Epithelial cell of proximal tubule (primary cell): ENCODE data around the gene KRT80. TPM values are rescaled to one million over a fixed set of nuclear protein-coding genes. Genes with fewer than 3 reads are reported as not detected.

Experiments
- DNase-seq: peaks from one replicate; pipeline ENCODE4 v3.0.0-alpha.2; 2011; ENCODE audit warnings: low read depth
- H3K4me3 ChIP-seq: 2 replicates; pipeline ENCODE4 v1.5.1; 2011; ENCODE audit warnings: low read depth, mild to moderate bottlenecking, low read length
- CTCF ChIP-seq: conservative IDR thresholded peaks from 2 replicates; pipeline ENCODE4 v1.5.1; 2012; ENCODE audit warnings: low read depth, mild to moderate bottlenecking, low read length
- total RNA-seq: library from RNA; depleted of rRNA; stranded (reverse); fragments of >200 nt; gene quantifications from 2 replicates; pipeline ENCODE4 v1.2.3, GENCODE V29; 2015

KRT80 gene
- total RNA-seq, 1 donor from 2014 or later, result 18.0 TPM

- DNase-seq, result no peak
- no peak for TF ChIP-seq CTCF
- no peak overlapping the region for H3K4me3 ChIP-seq
Measured at GRCh38 chr12:52162981-52163380, 28.8 kb downstream of the KRT80 start.

GRCh38 chr12:52160200-52160599 lies 31.6 kb downstream of the KRT80 start:
- TF ChIP-seq CTCF, result no peak
- no peak overlapping the region for H3K4me3 ChIP-seq
- DNase-seq, result no peak

GRCh38 chr12:52157566-52158150 lies 34.2 kb downstream of the KRT80 start:
- TF ChIP-seq CTCF, result no peak
- no peak for DNase-seq
- no peak overlapping the region for H3K4me3 ChIP-seq

- no peak for DNase-seq
- TF ChIP-seq CTCF, result peak; percentile 99
- no peak overlapping the region for H3K4me3 ChIP-seq
Measured at GRCh38 chr12:52156757-52157565, 34.9 kb downstream of the KRT80 start.

GRCh38 chr12:52156311-52156710 lies 35.5 kb downstream of the KRT80 start:
- TF ChIP-seq CTCF, result no peak
- H3K4me3 ChIP-seq, result no peak overlapping the region
- DNase-seq, result no peak

- H3K4me3 ChIP-seq, result no peak overlapping the region
- DNase-seq, result no peak
- TF ChIP-seq CTCF, result no peak
Measured at GRCh38 chr12:52155048-52155868, 36.6 kb downstream of the KRT80 start.
